GM19397 (cell line): ENCODE data around the gene KLRC3.
"Not testable (repeated sequence)": the region's sequence is repeated elsewhere in the genome, so short reads cannot be mapped to it uniquely, and the experiment has no call there.

Experiments used
- ATAC-seq: cut with Tn5 transposase; IDR thresholded peaks from one replicate; pipeline ENCODE4 v1.9.1; 2021; ENCODE audit warnings: mild to moderate bottlenecking, moderate library complexity; ENCODE audit not compliant: unreplicated experiment

KLRC3 gene

DNA sequence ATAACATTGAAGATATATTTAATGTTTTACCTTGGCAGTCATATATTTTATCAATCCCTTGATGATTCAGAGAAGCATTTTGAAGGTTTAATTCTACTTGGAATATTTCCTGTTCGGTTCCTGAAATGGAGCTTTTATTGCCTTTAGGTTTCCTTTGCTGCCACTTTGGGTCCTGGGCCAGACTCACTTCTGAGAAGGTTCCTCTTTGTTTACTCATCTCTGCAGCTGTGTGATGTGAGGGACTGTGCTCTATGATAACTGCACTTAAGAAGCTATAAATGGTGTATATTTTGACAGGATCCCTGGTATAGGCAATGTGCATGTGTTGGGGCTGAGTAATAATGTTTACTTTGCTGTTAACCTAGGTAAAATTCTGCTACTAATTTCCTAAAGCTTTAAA is at the start of gene KLRC3:
TSS of gene KLRC3 (minus strand) at position 262 of the 400 bp plus-strand sequence. CDS start at position 217, 45 bp downstream.
- ATAC-seq = not testable (repeated sequence)

DNA sequence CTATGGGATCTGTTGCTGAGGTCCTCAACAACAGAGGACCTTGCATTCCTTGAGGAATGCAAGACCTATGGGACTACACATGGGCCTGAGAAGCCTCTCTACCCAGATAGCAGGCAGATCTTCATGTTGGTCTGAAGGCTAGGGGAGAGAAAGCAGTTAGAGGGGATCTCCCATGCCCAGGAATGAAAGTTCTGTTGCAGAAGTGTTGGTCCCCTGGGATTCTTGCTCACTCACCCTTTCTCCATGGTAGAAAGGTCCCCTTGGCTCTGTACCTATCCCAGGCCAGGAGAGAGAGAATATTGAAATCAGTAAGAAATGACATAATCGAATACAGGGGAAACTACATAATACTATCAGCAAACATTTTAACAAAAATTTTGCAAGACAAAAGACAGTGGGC is 49.3 kb upstream of the KLRC3 start:
- no peak for ATAC-seq

DNA sequence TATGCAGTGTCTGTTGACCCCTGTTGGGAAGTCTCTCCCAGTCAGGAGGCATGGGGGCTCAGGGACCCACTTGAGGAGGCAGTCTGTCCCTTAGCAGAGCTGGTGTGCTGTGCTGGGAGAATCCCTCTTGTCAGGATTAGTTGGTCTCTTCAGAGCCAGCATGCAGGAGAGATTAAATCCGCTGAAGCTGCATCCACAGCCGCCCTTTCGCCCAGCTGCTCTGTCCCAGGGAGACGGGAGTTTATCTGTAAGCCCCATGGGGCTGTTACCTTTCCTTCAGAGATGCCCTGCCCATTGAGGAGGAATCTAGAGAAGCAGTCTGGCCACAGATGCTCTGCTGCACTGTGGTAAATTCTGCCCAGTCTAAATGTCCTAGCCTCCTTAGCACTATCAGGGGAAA is 45.9 kb upstream of the KLRC3 start:
- ATAC-seq = no peak

DNA sequence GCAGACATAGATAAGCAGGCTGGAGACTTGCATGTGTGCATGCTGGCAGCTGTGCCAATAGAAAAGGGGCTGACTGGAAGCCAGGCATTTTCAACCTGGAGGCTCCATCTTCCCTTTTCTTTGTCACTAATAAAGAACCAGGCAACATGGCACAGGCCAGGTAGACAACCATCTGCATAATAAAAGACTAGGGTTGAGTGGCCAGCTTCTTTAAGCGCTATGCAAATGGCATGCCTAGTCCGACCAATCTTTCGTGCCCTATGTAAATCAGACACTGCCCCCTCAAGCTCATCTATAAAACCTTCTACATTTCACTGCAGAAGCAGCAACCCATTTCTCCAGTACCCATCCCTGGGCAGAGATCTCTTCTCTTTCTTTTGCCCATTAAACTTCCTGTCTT is 37.4 kb upstream of the KLRC3 start:
- ATAC-seq = no peak

DNA sequence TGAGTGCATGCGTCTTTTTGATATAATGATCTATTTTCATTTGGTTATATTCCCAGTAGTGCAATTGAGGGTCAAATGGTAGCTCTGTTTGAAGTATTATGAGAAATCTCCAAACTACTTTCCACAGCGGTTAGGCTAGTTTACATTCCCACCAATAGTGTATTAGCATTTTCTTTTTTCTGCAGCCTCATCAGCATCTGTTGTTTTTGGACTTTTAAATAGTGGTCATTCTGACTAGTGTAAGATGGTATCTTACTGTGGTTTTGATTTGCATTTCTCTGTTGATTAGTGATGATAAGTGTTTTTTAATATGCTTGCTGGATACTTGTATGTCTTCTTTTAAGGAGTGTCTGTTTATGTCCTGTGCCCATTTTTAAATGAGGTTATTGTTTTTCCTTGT is 36.5 kb upstream of the KLRC3 start:
- ATAC-seq = no peak

DNA sequence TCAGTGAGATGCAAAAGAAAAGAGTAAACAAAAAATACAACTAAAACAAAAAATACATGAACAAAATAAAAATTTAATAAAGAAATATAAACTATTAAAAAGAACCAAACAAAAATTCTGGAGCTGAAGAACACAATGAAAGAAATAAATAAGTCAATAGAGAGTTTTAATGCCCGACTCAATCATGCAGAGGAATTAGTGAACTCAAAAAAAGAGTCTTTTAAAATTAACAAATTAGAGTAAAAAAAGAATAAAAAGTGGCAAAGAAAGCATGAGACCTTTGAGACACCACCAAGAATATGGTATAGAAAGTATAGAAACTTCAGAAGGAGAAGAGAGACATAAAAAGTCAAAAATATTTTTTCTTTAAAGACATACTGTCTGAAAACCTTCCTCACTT is 35.4 kb upstream of the KLRC3 start:
- no peak for ATAC-seq

DNA sequence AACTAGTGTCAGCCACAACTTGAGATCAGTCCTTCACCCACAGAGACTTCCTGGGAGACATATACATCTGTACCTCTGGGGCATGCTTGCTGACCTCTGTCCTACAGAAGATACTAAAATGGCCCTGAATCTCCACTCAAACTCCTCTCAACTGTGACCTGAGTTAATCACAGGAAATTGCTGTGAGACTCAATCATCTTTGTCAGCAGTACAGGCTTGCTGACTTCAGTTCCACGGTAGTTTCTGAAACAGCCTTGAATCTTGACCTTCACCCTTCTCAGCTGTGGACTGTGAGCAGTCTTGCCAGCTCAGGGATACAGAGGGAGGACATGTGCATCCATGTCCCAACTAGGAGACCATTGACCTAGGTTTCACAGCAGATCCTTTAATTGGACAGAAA is 34.1 kb upstream of the KLRC3 start:
- no peak for ATAC-seq

DNA sequence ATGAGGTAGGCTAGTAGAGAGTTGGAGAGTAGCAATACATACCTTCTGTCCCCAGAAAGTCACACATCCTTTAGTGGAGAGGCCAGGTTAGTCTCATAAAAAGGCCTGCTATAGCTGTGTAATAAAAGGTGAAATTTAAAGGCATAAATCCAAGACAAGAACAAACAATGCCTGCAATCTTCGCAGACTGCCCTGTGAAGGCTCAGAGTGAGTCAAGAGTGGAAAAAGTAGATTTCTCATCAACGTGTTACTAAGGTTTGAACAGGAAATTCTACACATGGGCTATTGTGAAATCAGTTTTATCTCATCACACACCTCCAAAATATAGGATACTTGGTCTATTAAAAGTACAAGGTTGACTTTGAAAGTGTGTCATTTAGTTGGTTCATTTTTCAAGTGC is 32.8 kb upstream of the KLRC3 start, which contains the start of gene KLRC1:
TSS of gene KLRC1 (minus strand) at position 222 of the 400 bp plus-strand sequence. CDS start 2,221 bp downstream, outside the sequence.
- ATAC-seq = no peak

DNA sequence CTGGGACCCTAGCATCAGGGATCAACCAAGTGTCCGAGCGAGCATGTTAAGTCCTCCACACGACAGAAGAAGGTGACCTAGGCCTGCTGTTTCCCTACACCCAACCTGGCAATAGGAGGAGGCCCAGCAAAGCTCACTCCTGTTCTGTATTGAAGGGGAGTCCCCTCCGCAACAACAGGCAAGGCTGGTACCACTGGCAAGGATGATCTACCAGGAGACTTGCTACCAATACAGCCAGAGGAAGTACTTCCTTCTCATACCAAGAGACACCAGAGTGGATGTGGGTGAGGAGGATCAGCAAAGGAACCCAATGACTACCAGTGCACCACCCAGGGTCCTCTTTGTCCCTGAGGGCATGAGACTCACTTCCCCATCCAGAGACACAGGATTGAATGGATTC is 27.8 kb upstream of the KLRC3 start:
- no peak for ATAC-seq

DNA sequence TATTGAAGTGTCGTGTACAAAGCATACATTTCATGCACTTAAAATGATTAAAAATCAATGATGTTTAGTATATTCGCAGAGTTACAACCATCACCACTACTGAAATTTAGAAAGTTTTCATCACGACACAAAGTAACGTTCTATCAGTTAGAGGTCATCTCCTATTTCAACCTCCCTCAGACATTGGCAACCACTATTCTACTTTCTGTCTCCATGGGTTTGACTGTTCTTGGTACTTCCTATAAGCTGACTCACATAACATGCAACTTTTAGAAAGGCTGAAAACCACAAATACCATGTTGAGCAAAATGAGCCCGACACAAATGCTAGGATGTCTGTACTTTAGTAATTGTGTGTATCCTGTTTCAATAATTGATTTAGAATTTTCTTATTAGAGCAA is 25.7 kb upstream of the KLRC3 start:
- not testable (repeated sequence) for ATAC-seq

DNA sequence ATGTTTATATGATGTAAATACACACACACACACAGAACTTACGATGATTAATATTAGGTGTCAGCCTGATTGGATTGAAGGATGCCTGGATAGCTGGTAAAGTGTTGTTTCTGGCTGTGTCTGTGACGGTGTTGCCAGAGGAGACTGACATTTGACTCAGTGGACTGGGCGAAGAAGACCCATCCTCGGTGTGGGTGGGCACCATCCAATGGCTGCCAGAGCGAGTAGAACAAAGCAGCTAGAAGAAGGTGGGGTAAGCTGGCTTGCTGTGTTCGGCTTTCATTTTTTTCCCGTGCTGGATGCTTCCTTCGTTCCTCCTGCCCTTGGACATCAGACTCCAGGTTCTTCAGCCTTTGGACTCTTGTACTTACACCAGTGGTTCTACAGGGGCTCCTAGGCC is 20.7 kb upstream of the KLRC3 start:
- ATAC-seq = not testable (repeated sequence)

DNA sequence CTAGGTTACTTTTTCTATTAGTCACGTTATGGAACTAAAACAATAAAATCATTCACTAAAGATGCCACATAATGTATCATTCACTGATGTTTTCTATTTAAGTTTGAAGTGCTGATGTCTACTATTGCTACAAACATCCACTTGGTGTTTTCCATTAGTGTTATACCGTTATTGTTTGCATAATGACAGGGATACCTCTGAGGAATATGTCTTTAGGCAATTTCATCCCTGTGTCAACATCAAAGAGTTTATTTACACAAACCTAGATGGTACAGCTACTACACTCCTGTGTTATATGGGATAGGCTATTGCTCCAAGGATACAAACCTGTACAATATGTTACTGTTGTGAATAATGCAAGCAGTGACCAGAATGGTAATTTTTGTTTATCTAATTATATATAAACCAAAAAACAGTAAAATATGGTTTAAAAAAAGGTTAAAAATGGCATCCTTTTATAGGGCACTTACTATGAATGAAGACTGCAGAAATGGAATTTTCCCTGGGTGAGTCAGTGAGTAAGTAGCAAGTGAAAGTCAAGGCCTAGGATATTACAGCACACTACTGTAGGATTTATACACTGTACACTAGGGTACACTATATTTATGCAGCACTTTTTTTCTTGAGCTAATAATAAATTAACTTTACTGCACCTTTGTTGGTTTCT is 19.3 kb upstream of the KLRC3 start:
- ATAC-seq = not testable (repeated sequence)

DNA sequence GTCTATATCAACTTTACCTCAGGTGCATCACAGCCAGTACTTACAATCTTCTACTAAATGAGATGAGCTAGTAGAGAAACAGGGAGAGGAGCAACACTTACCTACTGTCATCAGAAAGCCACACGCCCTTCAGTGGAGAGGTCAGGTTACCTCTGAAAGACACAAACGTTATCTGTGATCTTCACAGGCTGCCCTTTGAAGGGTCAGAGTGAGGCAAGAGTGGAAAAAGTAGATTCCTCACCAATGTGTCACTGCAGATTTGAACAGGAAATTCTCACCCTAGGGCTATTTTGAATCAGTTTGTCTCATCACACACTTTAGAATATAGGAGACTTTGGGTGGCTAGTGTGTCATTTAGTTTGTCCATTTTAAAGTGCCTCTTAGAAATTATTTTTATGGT is 17.2 kb upstream of the KLRC3 start:
- not testable (repeated sequence) for ATAC-seq

DNA sequence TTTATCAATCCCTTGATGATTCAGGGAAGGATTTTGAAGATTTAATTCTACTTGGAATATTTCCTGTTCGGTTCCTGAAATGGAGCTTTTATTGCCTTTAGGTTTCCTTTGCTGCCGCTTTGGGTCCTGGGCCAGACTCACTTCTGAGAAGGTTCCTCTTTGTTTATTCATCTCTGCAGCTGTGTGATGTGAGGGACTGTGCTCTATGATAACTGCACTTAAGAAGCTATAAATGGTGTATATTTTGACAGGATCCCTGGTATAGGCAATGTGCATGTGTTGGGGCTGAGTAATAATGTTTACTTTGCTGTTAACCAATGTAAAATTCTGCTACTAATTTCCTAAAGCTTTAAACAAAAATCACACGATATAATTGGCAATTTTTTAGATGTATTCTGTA is 15.4 kb upstream of the KLRC3 start, which contains the start of gene KLRC2:
TSS of gene KLRC2 (minus strand) at position 195 of the 400 bp plus-strand sequence. CDS start at position 171, 24 bp downstream.
- ATAC-seq = not testable (repeated sequence)

DNA sequence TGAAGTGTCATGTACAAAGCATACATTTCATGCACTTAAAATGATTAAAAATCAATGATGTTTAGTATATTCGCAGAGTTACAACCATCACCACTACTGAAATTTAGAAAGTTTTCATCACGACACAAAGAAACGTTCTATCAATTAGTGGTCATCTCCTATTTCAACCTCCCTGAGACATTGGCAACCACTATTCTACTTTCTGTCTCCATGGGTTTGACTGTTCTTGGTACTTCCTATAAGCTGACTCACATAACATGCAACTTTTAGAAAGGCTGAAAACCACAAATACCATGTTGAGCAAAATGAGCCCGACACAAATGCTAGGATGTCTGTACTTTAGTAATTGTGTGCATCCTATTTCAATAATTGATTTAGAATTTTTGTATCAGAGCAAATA is 10.2 kb upstream of the KLRC3 start:
- ATAC-seq = not testable (repeated sequence)

DNA sequence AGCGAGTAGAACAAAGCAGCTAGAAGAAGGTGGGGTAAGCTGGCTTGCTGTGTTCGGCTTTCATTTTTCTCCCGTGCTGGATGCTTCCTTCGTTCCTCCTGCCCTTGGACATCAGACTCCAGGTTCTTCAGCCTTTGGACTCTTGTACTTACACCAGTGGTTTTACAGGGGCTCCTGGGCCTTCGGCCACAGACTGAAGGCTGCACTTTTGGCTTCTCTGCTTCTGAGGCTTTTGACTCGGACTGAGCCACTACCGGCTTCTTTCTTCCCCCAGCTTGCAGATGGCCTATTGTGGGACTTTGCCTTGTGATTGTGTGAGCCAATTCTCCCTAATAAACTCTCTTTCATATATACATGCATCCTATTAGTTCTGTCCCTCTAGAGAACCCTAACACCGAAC is 5.5 kb upstream of the KLRC3 start:
- not testable (repeated sequence) for ATAC-seq

DNA sequence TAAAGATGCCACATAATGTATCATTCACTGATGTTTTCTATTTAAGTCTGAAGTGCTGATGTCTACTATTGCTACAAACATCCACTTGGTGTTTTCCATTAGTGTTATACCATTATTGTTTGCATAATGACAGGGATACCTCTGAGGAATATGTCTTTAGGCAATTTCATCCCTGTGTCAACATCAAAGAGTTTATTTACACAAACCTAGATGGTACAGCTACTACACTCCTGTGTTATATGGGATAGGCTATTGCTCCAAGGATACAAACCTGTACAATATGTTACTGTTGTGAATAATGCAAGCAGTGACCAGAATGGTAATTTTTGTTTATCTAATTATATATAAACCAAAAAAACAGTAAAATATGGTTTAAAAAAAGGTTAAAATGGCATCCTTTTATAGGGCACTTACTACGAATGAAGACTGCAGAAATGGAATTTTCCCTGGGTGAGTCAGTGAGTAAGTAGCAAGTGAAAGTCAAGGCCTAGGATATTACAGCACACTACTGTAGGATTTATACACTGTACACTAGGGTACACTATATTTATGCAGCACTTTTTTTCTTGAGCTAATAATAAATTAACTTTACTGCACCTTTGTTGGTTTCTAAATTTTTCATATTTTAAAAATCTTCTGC is 4.0 kb upstream of the KLRC3 start:
- not testable (repeated sequence) for ATAC-seq

DNA sequence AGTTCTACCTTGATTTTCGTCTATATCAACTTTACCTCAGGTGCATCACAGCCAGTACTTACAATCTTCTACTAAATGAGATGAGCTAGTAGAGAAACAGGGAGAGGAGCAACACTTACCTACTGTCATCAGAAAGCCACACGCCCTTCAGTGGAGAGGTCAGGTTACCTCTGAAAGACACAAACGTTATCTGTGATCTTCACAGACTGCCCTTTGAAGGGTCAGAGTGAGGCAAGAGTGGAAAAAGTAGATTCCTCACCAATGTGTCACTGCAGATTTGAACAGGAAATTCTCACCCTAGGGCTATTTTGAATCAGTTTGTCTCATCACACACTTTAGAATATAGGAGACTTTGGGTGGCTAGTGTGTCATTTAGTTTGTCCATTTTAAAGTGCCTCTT is 1.8 kb upstream of the KLRC3 start:
- not testable (repeated sequence) for ATAC-seq

DNA sequence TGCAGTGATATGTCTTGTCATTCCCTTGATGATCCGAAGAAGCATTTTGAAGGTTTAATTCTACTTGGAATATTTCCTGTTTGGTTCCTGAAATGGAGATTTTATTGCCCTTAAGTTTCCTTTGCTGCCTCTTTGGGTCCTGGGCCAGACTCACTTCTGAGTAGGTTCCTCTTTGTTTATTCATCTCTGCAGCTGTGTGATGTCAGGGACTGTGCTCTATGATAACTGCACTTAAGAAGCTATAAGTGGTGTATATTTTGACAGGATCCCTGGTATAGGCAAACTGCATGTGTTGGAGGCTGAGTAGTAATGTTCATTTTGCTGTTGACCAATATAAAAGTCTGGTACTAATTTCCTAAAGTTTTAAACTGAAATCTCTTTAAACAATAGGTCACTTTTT is 11.0 kb downstream of the KLRC3 start, which contains the start of gene KLRC4:
TSS of gene KLRC4 (minus strand) at position 366 of the 400 bp plus-strand sequence. CDS start at position 184, 182 bp downstream.
- no peak for ATAC-seq

DNA sequence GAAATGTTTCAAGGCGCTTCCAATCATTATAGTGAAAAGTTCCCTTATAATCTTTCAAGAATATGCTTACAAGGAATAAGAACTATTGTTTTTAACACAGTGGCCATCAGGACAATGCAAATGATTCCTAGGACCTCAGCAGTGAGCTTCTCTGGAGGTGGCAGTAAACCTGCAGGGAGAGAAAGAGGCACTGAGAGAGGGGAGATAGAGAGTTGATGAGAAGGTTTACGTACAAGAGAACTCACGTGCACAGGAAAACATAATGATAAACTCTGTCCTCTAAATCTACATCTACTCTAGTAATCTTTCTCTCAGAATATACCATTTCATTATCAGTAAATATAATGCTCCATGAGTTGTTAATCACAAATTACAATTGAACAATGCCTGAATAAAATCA is 11.6 kb downstream of the KLRC3 start:
- no peak for ATAC-seq

DNA sequence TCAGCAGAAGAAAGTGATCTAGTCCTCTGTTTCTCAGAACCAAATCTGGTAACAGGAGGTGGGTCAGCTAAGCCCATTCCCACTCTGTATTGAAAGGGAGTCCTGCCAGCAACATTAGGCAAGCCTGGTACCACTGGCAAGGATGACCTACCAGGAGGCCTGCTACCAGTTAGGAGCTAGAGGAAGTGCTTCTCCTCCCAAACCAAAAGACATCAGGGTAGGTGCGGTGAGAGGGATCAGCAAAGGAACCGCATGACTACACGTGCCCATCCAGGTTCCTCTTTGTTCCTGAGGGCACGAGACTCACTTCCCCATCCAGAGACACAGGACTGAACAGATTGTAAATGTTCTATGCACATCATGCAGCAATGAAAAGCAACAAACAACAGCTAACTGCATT is 13.7 kb downstream of the KLRC3 start:
- ATAC-seq = no peak

DNA sequence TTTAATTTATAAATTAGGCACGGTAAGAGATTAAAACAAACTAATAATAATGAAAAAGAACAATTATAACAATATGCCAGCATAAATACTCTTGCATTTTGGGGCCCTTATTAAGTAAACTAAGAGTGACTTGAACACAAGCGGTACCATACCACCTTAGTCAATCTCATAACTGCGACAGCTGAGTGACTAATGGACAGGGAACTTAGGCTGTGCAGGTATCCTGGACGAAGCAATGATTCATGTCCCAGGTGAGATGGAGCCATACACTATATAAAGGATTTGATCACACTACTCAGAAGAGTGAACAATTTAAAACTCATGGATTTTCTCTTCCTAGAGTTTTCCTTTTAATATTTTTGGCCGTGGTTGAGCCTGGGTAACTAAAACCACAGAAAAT is 15.1 kb downstream of the KLRC3 start:
- ATAC-seq = no peak
